H1 (cell line): ENCODE results near the gene RELN.

Experiments used
- POLR2A ChIP-seq, 2 experiments: IDR thresholded peaks; 1 replicate in 1 of 2; 2 replicates in 1 of 2; pipeline ENCODE4 v1.6.1; 2011; ENCODE audit warnings: low read depth in 2 of 2, low read length in 2 of 2, mild to moderate bottlenecking in 2 of 2; ENCODE audit errors: control extremely low read depth in 1 of 2
- TEAD4 ChIP-seq: IDR thresholded peaks from 2 replicates; pipeline ENCODE4 v1.6.1; 2012; ENCODE audit warnings: low read depth, low read length, inconsistent platforms, mixed read lengths
- TF ChIP-seq, protein P1 (sequence below), 3 experiments: IDR thresholded peaks; 1 replicate in 2 of 3; 2 replicates in 1 of 3; pipeline versions ENCODE4 v1.5.1 to v1.6.1; 2011; ENCODE audit warnings: low read length in 3 of 3, mild to moderate bottlenecking in 3 of 3, inconsistent platforms in 2 of 3, low read depth in 1 of 3, moderate library complexity in 1 of 3; ENCODE audit not compliant: insufficient read depth in 1 of 3; ENCODE audit errors: control extremely low read depth in 1 of 3
- TF ChIP-seq, protein P2 (sequence below): IDR thresholded peaks from 2 replicates; pipeline ENCODE4 v1.6.1; 2011; ENCODE audit warnings: low read depth, mild to moderate bottlenecking, low read length; ENCODE audit not compliant: insufficient read depth

DNA sequence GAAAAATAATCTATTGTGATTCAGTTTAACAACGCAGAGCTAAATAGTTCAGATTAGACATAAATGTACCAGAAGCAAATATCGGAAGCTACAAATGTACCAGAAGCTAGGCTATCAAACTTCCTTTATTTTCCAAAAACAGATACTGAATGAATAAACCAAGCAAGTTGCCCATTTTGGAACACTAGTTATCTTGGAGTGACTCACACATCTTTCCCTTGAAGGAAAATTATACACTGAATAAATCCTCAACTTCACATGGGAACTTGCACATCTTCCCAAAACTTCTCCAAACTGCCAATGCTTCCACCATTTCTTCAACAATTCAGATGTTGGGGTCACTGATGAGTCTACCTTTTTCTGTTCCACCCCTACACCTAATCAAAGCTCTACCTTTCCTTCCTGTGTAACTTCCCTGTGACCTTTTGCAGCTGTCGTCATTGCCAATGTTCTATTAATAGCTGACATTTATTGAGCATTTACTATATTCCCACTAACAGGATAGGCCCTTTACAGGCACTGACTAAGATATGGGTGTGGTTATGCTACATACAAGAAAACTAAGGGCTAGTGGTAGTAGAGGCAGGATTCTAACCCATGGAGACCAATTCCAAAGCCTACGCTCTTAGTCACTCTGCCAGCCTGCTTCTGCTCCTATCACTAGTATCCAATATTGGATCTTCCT, 22.7 kb downstream of the RELN start:
- TF ChIP-seq, protein P1, sequence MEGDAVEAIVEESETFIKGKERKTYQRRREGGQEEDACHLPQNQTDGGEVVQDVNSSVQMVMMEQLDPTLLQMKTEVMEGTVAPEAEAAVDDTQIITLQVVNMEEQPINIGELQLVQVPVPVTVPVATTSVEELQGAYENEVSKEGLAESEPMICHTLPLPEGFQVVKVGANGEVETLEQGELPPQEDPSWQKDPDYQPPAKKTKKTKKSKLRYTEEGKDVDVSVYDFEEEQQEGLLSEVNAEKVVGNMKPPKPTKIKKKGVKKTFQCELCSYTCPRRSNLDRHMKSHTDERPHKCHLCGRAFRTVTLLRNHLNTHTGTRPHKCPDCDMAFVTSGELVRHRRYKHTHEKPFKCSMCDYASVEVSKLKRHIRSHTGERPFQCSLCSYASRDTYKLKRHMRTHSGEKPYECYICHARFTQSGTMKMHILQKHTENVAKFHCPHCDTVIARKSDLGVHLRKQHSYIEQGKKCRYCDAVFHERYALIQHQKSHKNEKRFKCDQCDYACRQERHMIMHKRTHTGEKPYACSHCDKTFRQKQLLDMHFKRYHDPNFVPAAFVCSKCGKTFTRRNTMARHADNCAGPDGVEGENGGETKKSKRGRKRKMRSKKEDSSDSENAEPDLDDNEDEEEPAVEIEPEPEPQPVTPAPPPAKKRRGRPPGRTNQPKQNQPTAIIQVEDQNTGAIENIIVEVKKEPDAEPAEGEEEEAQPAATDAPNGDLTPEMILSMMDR (IDR thresholded peaks at IDR 0.05; ENCODE audit: control extremely low read depth in 1 of 3, insufficient read depth in 1 of 3, low read depth in 1 of 3, low read length in 3 of 3) = no peak
- TF ChIP-seq, protein P2, sequence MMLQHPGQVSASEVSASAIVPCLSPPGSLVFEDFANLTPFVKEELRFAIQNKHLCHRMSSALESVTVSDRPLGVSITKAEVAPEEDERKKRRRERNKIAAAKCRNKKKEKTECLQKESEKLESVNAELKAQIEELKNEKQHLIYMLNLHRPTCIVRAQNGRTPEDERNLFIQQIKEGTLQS = no peak
- no peak for TF ChIP-seq TEAD4
- no peak for TF ChIP-seq POLR2A (IDR thresholded peaks at IDR 0.05; ENCODE audit: control extremely low read depth in 1 of 2, low read depth in 2 of 2, low read length in 2 of 2)
